ENCODE data around the gene SIK3. TPM values are rescaled to one million over a fixed set of nuclear protein-coding genes. Genes with fewer than 3 reads are reported as not detected.
"Not testable (repeated sequence)": the region's sequence is repeated elsewhere in the genome, so short reads cannot be mapped to it uniquely, and the experiment has no call there.

The SIK3 gene
- total RNA-seq, 2 donors from 2014 or later, result 37.2 to 43.5 TPM

- peak overlapping the region; percentile 88 for H3K4me3 Mint-ChIP-seq
- Histone ChIP-seq H3K27ac (ENCODE audit: low read depth, low read length) (peak overlapping the region; percentile 81), H3K9ac (ENCODE audit: extremely low read depth, low read length, poor library complexity, severe bottlenecking) (peak overlapping the region; percentile 71), H3K9me3 (ENCODE audit: control insufficient read depth, low read length) (no peaks in the 10 kb centered on the region), H3K36me3 (ENCODE audit: control insufficient read depth, insufficient read depth, low read length) (peaks cover 28% of the 10 kb centered on the region), H3K4me1 (ENCODE audit: control insufficient read depth, insufficient read depth, low read length) (no peaks in the 10 kb centered on the region), H3K27me3 (ENCODE audit: control insufficient read depth, insufficient read depth, low read length, poor library complexity, severe bottlenecking) (no peaks in the 10 kb centered on the region), H3K4me3 (ENCODE audit: low read length) (peak overlapping the region; percentile 96)
- H3K27ac Mint-ChIP-seq, result peak overlapping the region; percentile 91
- peak; percentile 78 for DNase-seq
- TF ChIP-seq, protein P1, sequence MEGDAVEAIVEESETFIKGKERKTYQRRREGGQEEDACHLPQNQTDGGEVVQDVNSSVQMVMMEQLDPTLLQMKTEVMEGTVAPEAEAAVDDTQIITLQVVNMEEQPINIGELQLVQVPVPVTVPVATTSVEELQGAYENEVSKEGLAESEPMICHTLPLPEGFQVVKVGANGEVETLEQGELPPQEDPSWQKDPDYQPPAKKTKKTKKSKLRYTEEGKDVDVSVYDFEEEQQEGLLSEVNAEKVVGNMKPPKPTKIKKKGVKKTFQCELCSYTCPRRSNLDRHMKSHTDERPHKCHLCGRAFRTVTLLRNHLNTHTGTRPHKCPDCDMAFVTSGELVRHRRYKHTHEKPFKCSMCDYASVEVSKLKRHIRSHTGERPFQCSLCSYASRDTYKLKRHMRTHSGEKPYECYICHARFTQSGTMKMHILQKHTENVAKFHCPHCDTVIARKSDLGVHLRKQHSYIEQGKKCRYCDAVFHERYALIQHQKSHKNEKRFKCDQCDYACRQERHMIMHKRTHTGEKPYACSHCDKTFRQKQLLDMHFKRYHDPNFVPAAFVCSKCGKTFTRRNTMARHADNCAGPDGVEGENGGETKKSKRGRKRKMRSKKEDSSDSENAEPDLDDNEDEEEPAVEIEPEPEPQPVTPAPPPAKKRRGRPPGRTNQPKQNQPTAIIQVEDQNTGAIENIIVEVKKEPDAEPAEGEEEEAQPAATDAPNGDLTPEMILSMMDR (conservative IDR thresholded peaks at IDR 0.05), result no peak
- WGBS, 2 experiments (ENCODE audit: insufficient coverage in 1 of 2, insufficient read length in 1 of 2), result 1% methylated on average over 18 to 56 of the region's 62 CpGs
- H3K27me3 Mint-ChIP-seq (ENCODE audit: insufficient read depth), result peaks cover 10% of the 10 kb centered on the region
- peaks cover 37% of the 10 kb centered on the region for H3K36me3 Mint-ChIP-seq (ENCODE audit: low read depth)
- H3K9me3 Mint-ChIP-seq, result no peaks in the 10 kb centered on the region
- peaks cover 27% of the 10 kb centered on the region for H3K4me1 Mint-ChIP-seq
Observed at GRCh38 chr11:117144477-117145392, 46.5 kb upstream of the SIK3 start.

DNA sequence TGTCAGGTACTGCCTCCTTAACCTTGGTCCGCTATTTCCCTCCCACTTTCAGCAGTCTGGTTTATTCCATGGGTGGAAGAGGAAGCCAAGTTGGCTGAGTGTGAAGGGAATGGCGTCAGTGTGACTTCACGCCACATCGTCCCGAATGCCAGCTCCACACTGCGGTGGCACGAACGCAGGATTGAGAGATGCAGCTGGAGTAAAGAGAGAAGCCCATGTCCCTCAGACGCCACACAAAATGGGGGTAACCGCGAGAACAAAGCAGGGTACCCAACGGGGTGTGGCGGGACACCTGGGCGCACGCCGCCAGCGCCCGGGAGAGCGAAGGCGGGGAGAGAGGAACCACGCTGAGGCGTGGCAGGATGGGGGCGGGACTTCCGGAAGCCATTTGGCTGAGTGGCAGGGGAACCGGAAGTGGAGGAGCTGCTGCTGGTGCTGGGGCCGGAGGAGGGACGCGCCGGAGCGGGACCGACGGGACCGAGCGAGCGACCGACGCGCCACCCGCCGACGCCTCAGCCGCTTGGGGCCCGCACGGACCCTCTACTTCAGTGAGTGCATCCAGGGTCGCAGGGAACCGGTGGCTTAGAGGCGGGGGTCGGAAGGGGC lies 45.7 kb upstream of the SIK3 start, which contains the start of gene PAFAH1B2:
Gene PAFAH1B2, plus strand, starts transcription at position 417 of the 606 bp plus-strand sequence. CDS start 8,161 bp downstream, outside the sequence.
- Mint-ChIP-seq H3K4me1 (peaks cover 27% of the 10 kb centered on the region), H3K4me3 (peak within 1 kb of the TSS; percentile 88), H3K9me3 (no peaks in the 10 kb centered on the region), H3K27me3 (ENCODE audit: insufficient read depth) (peaks cover 10% of the 10 kb centered on the region), H3K36me3 (ENCODE audit: low read depth) (peaks cover 33% of the 10 kb centered on the region), H3K27ac (peak within 1 kb of the TSS; percentile 94)
- H3K9ac ChIP-seq (ENCODE audit: extremely low read depth, low read length, poor library complexity, severe bottlenecking), result peak within 1 kb of the TSS; percentile 71
- 2 to 3% methylated on average over 19 to 42 of the region's 48 CpGs for WGBS, 2 experiments (ENCODE audit: insufficient coverage in 1 of 2, insufficient read length in 1 of 2)
- H3K27ac ChIP-seq (ENCODE audit: low read depth, low read length), result peak within 1 kb of the TSS; percentile 81
- no peaks in the 10 kb centered on the region for H3K9me3 ChIP-seq (ENCODE audit: control insufficient read depth, low read length)
- DNase-seq, result peak; percentile 98
- H3K4me1 ChIP-seq (ENCODE audit: control insufficient read depth, insufficient read depth, low read length), result no peaks in the 10 kb centered on the region
- H3K36me3 ChIP-seq (ENCODE audit: control insufficient read depth, insufficient read depth, low read length), result peaks cover 25% of the 10 kb centered on the region
- TF ChIP-seq, protein P1 (conservative IDR thresholded peaks at IDR 0.05), result no peak
- no peaks in the 10 kb centered on the region for H3K27me3 ChIP-seq (ENCODE audit: control insufficient read depth, insufficient read depth, low read length, poor library complexity, severe bottlenecking)
- H3K4me3 ChIP-seq (ENCODE audit: low read length), result peak within 1 kb of the TSS; percentile 96

DNA sequence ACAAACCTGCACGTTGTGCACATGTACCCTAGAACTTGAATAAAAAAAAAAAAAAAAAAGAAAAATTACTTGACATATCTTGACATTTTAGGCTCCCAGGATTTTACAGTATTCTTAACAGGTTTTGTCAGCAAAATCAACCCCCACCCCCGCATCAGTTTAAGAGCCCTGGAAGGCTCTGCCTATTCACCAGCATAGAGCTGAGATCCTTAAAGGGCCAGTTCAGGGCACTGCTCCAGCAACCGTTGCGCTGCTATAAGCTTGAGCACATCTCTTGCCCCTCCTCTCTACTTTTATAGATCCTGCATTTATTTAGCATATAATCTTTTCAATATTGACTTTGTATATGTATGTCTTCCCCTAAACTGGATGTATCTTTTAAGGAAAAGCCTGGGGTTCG lies 45.2 kb upstream of the SIK3 start:
- H3K9ac ChIP-seq (ENCODE audit: extremely low read depth, low read length, poor library complexity, severe bottlenecking), result peak overlapping the region; percentile 71
- peaks cover 27% of the 10 kb centered on the region for H3K4me1 Mint-ChIP-seq

DNA sequence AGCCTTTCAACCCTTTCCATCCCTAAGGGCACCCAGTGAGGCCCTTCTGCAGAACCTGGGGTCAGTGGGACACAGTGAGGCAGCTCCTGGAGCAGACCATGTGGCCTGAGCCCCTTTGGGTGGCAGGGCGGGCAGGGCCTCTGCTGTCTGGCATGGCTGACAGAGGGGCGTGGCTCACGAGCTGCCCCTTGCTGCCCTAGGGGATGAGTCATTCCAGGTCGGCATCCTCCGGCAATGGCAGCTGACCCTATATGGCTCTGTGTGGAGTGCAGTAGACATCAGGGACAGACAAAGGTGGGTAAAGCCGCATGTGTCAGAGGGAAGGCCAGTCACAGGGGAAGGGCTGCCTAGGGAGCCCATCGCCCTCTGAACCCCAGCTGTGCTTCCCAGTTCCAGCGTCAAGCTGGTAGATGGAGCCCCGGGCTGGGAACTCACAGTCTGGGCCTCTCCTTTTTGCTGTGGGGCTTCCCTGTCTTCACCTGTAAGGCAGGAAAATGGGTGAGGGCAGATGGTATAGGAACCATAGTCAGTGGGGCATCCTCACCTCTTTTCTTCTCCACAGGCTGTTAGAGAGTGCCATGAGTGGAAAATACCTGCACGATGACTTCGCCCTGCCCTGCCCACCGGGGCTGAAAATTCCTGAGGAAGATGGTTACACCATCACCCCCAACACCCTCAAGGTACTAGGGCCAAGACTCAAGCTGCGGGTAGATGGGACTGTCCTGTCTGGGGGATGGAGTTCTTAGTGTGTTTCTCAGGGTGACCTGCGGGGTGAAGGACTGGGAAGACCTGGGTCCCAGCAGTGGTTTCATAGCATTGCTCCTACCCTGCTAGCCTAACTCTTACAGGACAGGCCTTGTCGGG lies 39.2 kb upstream of the SIK3 start:
- H3K9me3 ChIP-seq (ENCODE audit: control insufficient read depth, low read length); H3K36me3 Mint-ChIP-seq (ENCODE audit: low read depth); H3K27ac Mint-ChIP-seq; H3K9ac ChIP-seq (ENCODE audit: extremely low read depth, low read length, poor library complexity, severe bottlenecking); H3K4me1 Mint-ChIP-seq; H3K4me1 ChIP-seq (ENCODE audit: control insufficient read depth, insufficient read depth, low read length); H3K36me3 ChIP-seq (ENCODE audit: control insufficient read depth, insufficient read depth, low read length); H3K27ac ChIP-seq (ENCODE audit: low read depth, low read length); H3K4me3 Mint-ChIP-seq; H3K27me3 ChIP-seq (ENCODE audit: control insufficient read depth, insufficient read depth, low read length, poor library complexity, severe bottlenecking); H3K4me3 ChIP-seq (ENCODE audit: low read length); H3K9me3 Mint-ChIP-seq; DNase-seq: not testable (repeated sequence)
- WGBS, 2 experiments (ENCODE audit: insufficient coverage in 1 of 2, insufficient read length in 1 of 2), result no CpG with 5 or more reads among the region's 15 CpGs
- H3K27me3 Mint-ChIP-seq (ENCODE audit: insufficient read depth), result peaks cover 10% of the 10 kb centered on the region

More for the DNA sequence above, 45.2 kb upstream of the SIK3 start:
- peaks cover 10% of the 10 kb centered on the region for H3K27me3 Mint-ChIP-seq (ENCODE audit: insufficient read depth)
- H3K36me3 ChIP-seq (ENCODE audit: control insufficient read depth, insufficient read depth, low read length), result peaks cover 22% of the 10 kb centered on the region
- H3K36me3 Mint-ChIP-seq (ENCODE audit: low read depth), result peaks cover 28% of the 10 kb centered on the region
- 0 to 33% methylated on average over 1 to 5 of the region's 5 CpGs for WGBS, 2 experiments (ENCODE audit: insufficient coverage in 1 of 2, insufficient read length in 1 of 2)
- H3K9me3 Mint-ChIP-seq, result no peaks in the 10 kb centered on the region
- H3K27ac Mint-ChIP-seq, result peak overlapping the region; percentile 94
- peak overlapping the region; percentile 96 for H3K4me3 ChIP-seq (ENCODE audit: low read length)
- H3K27ac ChIP-seq (ENCODE audit: low read depth, low read length), result no peak overlapping the region
- TF ChIP-seq, protein P1 (conservative IDR thresholded peaks at IDR 0.05), result no peak
- H3K4me3 Mint-ChIP-seq, result peak overlapping the region; percentile 88
- H3K9me3 ChIP-seq (ENCODE audit: control insufficient read depth, low read length), result no peaks in the 10 kb centered on the region
- peak; percentile 59 for DNase-seq
- H3K4me1 ChIP-seq (ENCODE audit: control insufficient read depth, insufficient read depth, low read length), result no peaks in the 10 kb centered on the region
- H3K27me3 ChIP-seq (ENCODE audit: control insufficient read depth, insufficient read depth, low read length, poor library complexity, severe bottlenecking), result no peaks in the 10 kb centered on the region
